B cell (primary cell): ENCODE data around the gene HSFX2. TPM values are rescaled to one million over a fixed set of nuclear protein-coding genes. Genes with fewer than 3 reads are reported as not detected.

Experiments used
- ATAC-seq: fragments of 200-7000 bp; cut with Tn5 transposase; one replicate; pipeline ENCODE4 v1.10.0; 2021; ENCODE audit warnings: low read depth, mild to moderate bottlenecking, moderate number of reproducible peaks, moderate library complexity
- CTCF ChIA-PET: fragments of 350-600 bp; sonication (Branson Sonifier 250); formaldehyde crosslinking; loops from one replicate; lab custom pipeline; 2021; ENCODE audit warnings: antibody characterized with exemption, inconsistent platforms; lab: Charles Lee
- POLR2A ChIA-PET: fragments of 350-600 bp; sonication (Branson Sonifier 250); formaldehyde crosslinking; loops from one replicate; lab custom pipeline; 2021; ENCODE audit warnings: antibody characterized with exemption; lab: Charles Lee
- DNase-seq: peaks from one replicate; pipeline ENCODE4 v3.0.0; 2013
- H2AFZ ChIP-seq: 2 replicates; pipeline ENCODE4 v1.6.1; 2012; ENCODE audit warnings: mild to moderate bottlenecking, low read depth, low read length; ENCODE audit not compliant: insufficient read depth, poor library complexity, severe bottlenecking
- H3K27ac ChIP-seq, 2 donors: 1 replicate in 1 of 2; 2 replicates in 1 of 2; pipeline ENCODE4 v1.5.1; 2012 to 2013; ENCODE audit warnings: low read length in 2 of 2, mild to moderate bottlenecking in 2 of 2, moderate library complexity in 1 of 2
- H3K27me3 ChIP-seq, 4 experiments: fragments of 200-600 bp in 1 of 4; sonication (generic) in 1 of 4; replicated peaks in 1 of 4; 1 replicate in 2 of 4; 2 replicates in 2 of 4; pipeline versions ENCODE4 v1.6.1 to v1.7.0; 2013 to 2016; ENCODE audit warnings: low read length in 3 of 4, mild to moderate bottlenecking in 2 of 4, mixed read lengths in 1 of 4, moderate library complexity in 1 of 4; ENCODE audit not compliant: insufficient read depth in 4 of 4, control insufficient read depth in 3 of 4; ENCODE audit errors: control extremely low read depth in 1 of 4
- H3K36me3 ChIP-seq, 2 experiments: replicated peaks in 1 of 2; 1 replicate in 1 of 2; 2 replicates in 1 of 2; pipeline versions ENCODE4 v1.6.1 to v1.7.1; 2013; ENCODE audit warnings: low read length in 1 of 2; ENCODE audit not compliant: insufficient read depth in 2 of 2, control insufficient read depth in 1 of 2; ENCODE audit errors: control extremely low read depth in 1 of 2, extremely low read depth in 1 of 2
- H3K4me1 ChIP-seq, 2 donors: fragments of 200-600 bp in 1 of 2; sonication (generic) in 1 of 2; 1 replicate in 1 of 2; 2 replicates in 1 of 2; pipeline versions ENCODE4 v1.5.1 to v1.6.1; 2013 to 2017; ENCODE audit warnings: low read length in 2 of 2; ENCODE audit not compliant: control insufficient read depth in 2 of 2, insufficient read depth in 2 of 2
- H3K4me2 ChIP-seq: replicated peaks from 2 replicates; pipeline ENCODE3; 2012; ENCODE audit warnings: mild to moderate bottlenecking, low read depth, low read length; ENCODE audit not compliant: poor library complexity, severe bottlenecking
- H3K4me3 ChIP-seq, 5 experiments: fragments of 200-600 bp in 1 of 5; sonication (generic) in 1 of 5; 1 replicate in 3 of 5; 2 replicates in 2 of 5; pipeline versions ENCODE4 v1.5.1 to v1.7.0; 2011 to 2016; ENCODE audit warnings: low read length in 4 of 5, mild to moderate bottlenecking in 4 of 5, low read depth in 2 of 5, control low read depth in 1 of 5, moderate library complexity in 1 of 5; ENCODE audit not compliant: insufficient read depth in 1 of 5; ENCODE audit errors: control extremely low read depth in 1 of 5, extremely low read depth in 1 of 5
- H3K79me2 ChIP-seq: fragments of 200-600 bp; sonication (generic); one replicate; pipeline ENCODE4 v1.6.0; 2016; ENCODE audit warnings: low read length; ENCODE audit not compliant: control insufficient read depth, insufficient read depth
- H3K9ac ChIP-seq: fragments of 200-600 bp; sonication (generic); 2 replicates; pipeline ENCODE4 v1.6.1; 2017; ENCODE audit warnings: mild to moderate bottlenecking, low read length, moderate library complexity
- H3K9me3 ChIP-seq, 3 donors: one replicate each; pipeline versions ENCODE4 v1.6.1 to v1.7.1; 2013; ENCODE audit warnings: low read length in 2 of 3; ENCODE audit not compliant: control insufficient read depth in 2 of 3, insufficient read depth in 1 of 3; ENCODE audit errors: control extremely low read depth in 1 of 3
- H4K20me1 ChIP-seq: 2 replicates; pipeline ENCODE4 v1.6.0; 2012; ENCODE audit warnings: mild to moderate bottlenecking, low read length; ENCODE audit not compliant: insufficient read depth, control insufficient read depth, poor library complexity, severe bottlenecking
- H3K27ac Mint-ChIP-seq: one replicate; pipeline ENCODE4 v1.8.0; 2021; ENCODE audit warnings: mixed read lengths
- H3K27me3 Mint-ChIP-seq: one replicate; pipeline ENCODE4 v1.8.0; 2021; ENCODE audit warnings: mixed read lengths
- H3K4me1 Mint-ChIP-seq: one replicate; pipeline ENCODE4 v1.8.0; 2021; ENCODE audit warnings: mixed read lengths
- H3K4me3 Mint-ChIP-seq: one replicate; pipeline ENCODE4 v1.8.0; 2021; ENCODE audit warnings: mixed read lengths
- H3K9me3 Mint-ChIP-seq: one replicate; pipeline ENCODE4 v1.8.0; 2022; ENCODE audit warnings: mixed read lengths; ENCODE audit not compliant: insufficient read depth
- EZH2 ChIP-seq: IDR thresholded peaks from 2 replicates; pipeline ENCODE4 v1.6.1; 2012; ENCODE audit warnings: borderline replicate concordance, low read depth, mild to moderate bottlenecking, moderate library complexity, low read length; ENCODE audit not compliant: insufficient read depth, poor library complexity, severe bottlenecking
- WGBS: methylation state at CpG from one replicate; pipeline ENCODE4 v1.1.5; 2013; ENCODE audit warnings: missing lambda C conversion rate; ENCODE audit not compliant: insufficient coverage; 5-methylcytosine and 5-hydroxymethylcytosine counted together
- intact Hi-C: fragments of 100-400 bp; cut with micrococcal nuclease; formaldehyde crosslinking; loops from one replicate; pipeline ENCODE4 v1.10.0; 2022
- polyA plus RNA-seq: library from polyadenylated mRNA; depleted of rRNA; stranded (reverse); fragments of >200 nt; gene quantifications from 2 replicates; pipeline ENCODE4 v1.2.3, GENCODE V29; 2012
- total RNA-seq, 2 donors: library from RNA; stranded (reverse); fragments of 120-200 nt in 1 of 2; gene quantifications; 1 replicate in 1 of 2; 2 replicates in 1 of 2; pipeline versions ENCODE4 v1.2.3 to v1.2.4, GENCODE V29; 2013 to 2022
- TF ChIP-seq, protein P1 (sequence below): fragments of 200-600 bp; IDR thresholded peaks from one replicate; pipeline ENCODE4 v1.8.0; 2022; ENCODE audit warnings: antibody characterized with exemption, mild to moderate bottlenecking

The HSFX2 gene
- total and polyA plus RNA-seq, 2 donors (not counting 1 experiment from before 2014, with no cell fraction given), result 1.6 to 1.9 TPM

- Histone ChIP-seq H3K36me3 (no peaks in the 10 kb centered on the region), H3K4me2 (no peak overlapping the region), H3K9ac (no peak overlapping the region), H2AFZ (no peak overlapping the region), H3K9me3 (no peaks in the 10 kb centered on the region), H3K4me1 (no peaks in the 10 kb centered on the region), H4K20me1 (no peaks in the 10 kb centered on the region), H3K27ac (no peak overlapping the region), H3K79me2 (no peaks in the 10 kb centered on the region), H3K27me3 (no peaks in the 10 kb centered on the region), H3K4me3 (no peak overlapping the region)
- peaks cover 14% of the 10 kb centered on the region for H3K27me3 Mint-ChIP-seq
- no peak overlapping the region for H3K4me3 Mint-ChIP-seq
- no peaks in the 10 kb centered on the region for H3K9me3 Mint-ChIP-seq
- no peaks in the 10 kb centered on the region for H3K4me1 Mint-ChIP-seq
- H3K27ac Mint-ChIP-seq, result no peak overlapping the region
- CTCF ChIA-PET, result no interaction called here
- TF ChIP-seq, protein P1, sequence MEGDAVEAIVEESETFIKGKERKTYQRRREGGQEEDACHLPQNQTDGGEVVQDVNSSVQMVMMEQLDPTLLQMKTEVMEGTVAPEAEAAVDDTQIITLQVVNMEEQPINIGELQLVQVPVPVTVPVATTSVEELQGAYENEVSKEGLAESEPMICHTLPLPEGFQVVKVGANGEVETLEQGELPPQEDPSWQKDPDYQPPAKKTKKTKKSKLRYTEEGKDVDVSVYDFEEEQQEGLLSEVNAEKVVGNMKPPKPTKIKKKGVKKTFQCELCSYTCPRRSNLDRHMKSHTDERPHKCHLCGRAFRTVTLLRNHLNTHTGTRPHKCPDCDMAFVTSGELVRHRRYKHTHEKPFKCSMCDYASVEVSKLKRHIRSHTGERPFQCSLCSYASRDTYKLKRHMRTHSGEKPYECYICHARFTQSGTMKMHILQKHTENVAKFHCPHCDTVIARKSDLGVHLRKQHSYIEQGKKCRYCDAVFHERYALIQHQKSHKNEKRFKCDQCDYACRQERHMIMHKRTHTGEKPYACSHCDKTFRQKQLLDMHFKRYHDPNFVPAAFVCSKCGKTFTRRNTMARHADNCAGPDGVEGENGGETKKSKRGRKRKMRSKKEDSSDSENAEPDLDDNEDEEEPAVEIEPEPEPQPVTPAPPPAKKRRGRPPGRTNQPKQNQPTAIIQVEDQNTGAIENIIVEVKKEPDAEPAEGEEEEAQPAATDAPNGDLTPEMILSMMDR, result no peak
- TF ChIP-seq EZH2, result no peak
- intact Hi-C loops, result no loop called here
- DNase-seq (no peak), ATAC-seq (no peak)
- POLR2A ChIA-PET, result no interaction called here
- WGBS, result no CpG with 5 or more reads among the region's 2 CpGs
Observed at GRCh38 chrX:149641835-149642234, 46.7 kb upstream of the HSFX2 start.

DNA sequence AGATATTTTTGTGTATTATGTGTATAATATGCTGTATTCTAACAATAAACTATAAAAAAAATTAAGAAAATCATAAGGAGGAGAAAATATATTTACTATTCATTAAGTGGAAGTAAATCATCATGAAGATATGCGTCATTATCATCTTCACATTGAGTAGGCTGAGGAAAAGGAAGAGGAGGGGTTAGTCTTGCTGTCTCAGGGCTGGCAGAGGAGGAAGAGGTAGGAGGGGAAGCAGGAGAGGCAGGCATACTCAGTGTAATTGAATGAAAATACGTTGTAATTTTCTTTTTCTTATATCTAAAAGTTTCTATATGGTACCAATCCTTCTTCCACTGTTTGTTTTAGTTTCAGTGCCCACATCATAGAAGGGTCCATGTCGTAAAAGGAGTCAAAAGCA is 46.3 kb upstream of the HSFX2 start:
- H3K4me1 Mint-ChIP-seq, result no peaks in the 10 kb centered on the region
- CTCF ChIA-PET, result no interaction called here
- POLR2A ChIA-PET, result no interaction called here
- intact Hi-C loops, result no loop called here
- no CpG with 5 or more reads among the region's 3 CpGs for WGBS
- DNase-seq, result no peak
- Histone ChIP-seq H3K27me3 (no peaks in the 10 kb centered on the region), H3K27ac (no peak overlapping the region), H4K20me1 (no peaks in the 10 kb centered on the region), H3K4me1 (no peaks in the 10 kb centered on the region), H3K9ac (no peak overlapping the region), H3K36me3 (no peaks in the 10 kb centered on the region), H3K4me2 (no peak overlapping the region), H3K9me3 (no peaks in the 10 kb centered on the region), H2AFZ (no peak overlapping the region), H3K4me3 (no peak overlapping the region), H3K79me2 (no peaks in the 10 kb centered on the region)
- TF ChIP-seq, protein P1, result no peak
- no peak for TF ChIP-seq EZH2
- no peak for ATAC-seq
- peaks cover 14% of the 10 kb centered on the region for H3K27me3 Mint-ChIP-seq
- H3K4me3 Mint-ChIP-seq, result no peak overlapping the region
- no peak overlapping the region for H3K27ac Mint-ChIP-seq
- H3K9me3 Mint-ChIP-seq, result no peaks in the 10 kb centered on the region
